Brain microvascular endothelial cell (primary cell): ENCODE measurements around the gene AKR1A1.
A peak's percentile ranks its signal among the peaks of the same experiment; 100 is the strongest.

ENCODE experiments used
- DNase-seq: peaks from one replicate; pipeline ENCODE4 v3.0.0-alpha.2; 2020
- H3K27ac ChIP-seq: fragments of 250-450 bp; sonication (Bioruptor Pico); 2 replicates; pipeline ENCODE4 v1.5.1; 2020; ENCODE audit warnings: mild to moderate bottlenecking, moderate library complexity
- H3K27me3 ChIP-seq: fragments of 250-450 bp; sonication (Bioruptor Pico); replicated peaks from 2 replicates; pipeline ENCODE4 v1.5.1; 2020; ENCODE audit warnings: mild to moderate bottlenecking
- H3K36me3 ChIP-seq: fragments of 250-450 bp; sonication (Bioruptor Pico); replicated peaks from 2 replicates; pipeline ENCODE4 v1.5.1; 2020; ENCODE audit warnings: mild to moderate bottlenecking
- H3K4me3 ChIP-seq: 2 replicates; pipeline ENCODE4 v1.5.1; 2011; ENCODE audit warnings: low read depth, mild to moderate bottlenecking, control low read depth, low read length, moderate library complexity
- CTCF ChIP-seq: IDR thresholded peaks from 2 replicates; pipeline ENCODE4 v1.5.1; 2011; ENCODE audit warnings: low read depth, mild to moderate bottlenecking, moderate library complexity, low read length, control low read depth, inconsistent platforms; ENCODE audit errors: missing control alignments
- in situ Hi-C: cut with HindIII; loops from 2 replicates; pipeline ENCODE4 v1.10.0; 2017; ENCODE audit warnings: low sequenced_read_pairs, low pct_ligation_motif_present

Gene AKR1A1

GRCh38 chr1:45583264-45583665, 32.6 kb downstream of the AKR1A1 start:
- Histone ChIP-seq H3K36me3 (no peaks in the 10 kb centered on the region), H3K27me3 (no peaks in the 10 kb centered on the region), H3K4me3 (peak overlapping the region; percentile 99), H3K27ac (peak overlapping the region; percentile 86)
- TF ChIP-seq CTCF = no peak
- DNase-seq = peak; percentile 97
- in situ Hi-C loops = no loop called here

GRCh38 chr1:45583666-45584350, 33.2 kb downstream of the AKR1A1 start, which contains the start of gene NASP:
Gene NASP, plus strand, starts transcription at chr1:45584041. Its CDS starts 106 bp downstream, at chr1:45584147.
- TF ChIP-seq CTCF = no peak
- in situ Hi-C loops = no loop called here
- Histone ChIP-seq H3K27me3 (no peaks in the 10 kb centered on the region), H3K36me3 (no peaks in the 10 kb centered on the region), H3K4me3 (peak within 1 kb of the TSS; percentile 99), H3K27ac (peak within 1 kb of the TSS; percentile 86)
- DNase-seq = peak; percentile 86

- H3K27me3 ChIP-seq = no peaks in the 10 kb centered on the region
- peak; percentile 4 for TF ChIP-seq CTCF
- H3K27ac ChIP-seq = peak overlapping the region; percentile 86
- no peaks in the 10 kb centered on the region for H3K36me3 ChIP-seq
- DNase-seq = peak; percentile 84
- peak overlapping the region; percentile 99 for H3K4me3 ChIP-seq
- in situ Hi-C loops = no loop called here
Observed at GRCh38 chr1:45584351-45585109, 33.9 kb downstream of the AKR1A1 start.

GRCh38 chr1:45585110-45585426, 34.4 kb downstream of the AKR1A1 start:
- no peak for TF ChIP-seq CTCF
- peak overlapping the region; percentile 86 for H3K27ac ChIP-seq
- H3K27me3 ChIP-seq = no peaks in the 10 kb centered on the region
- no peak for DNase-seq
- in situ Hi-C loops = no loop called here
- H3K4me3 ChIP-seq = peak overlapping the region; percentile 99
- H3K36me3 ChIP-seq = no peaks in the 10 kb centered on the region

GRCh38 chr1:45585496-45586075, 35.0 kb downstream of the AKR1A1 start:
- no peak for TF ChIP-seq CTCF
- no peak for DNase-seq
- H3K27ac ChIP-seq = peak overlapping the region; percentile 86
- H3K4me3 ChIP-seq = peak overlapping the region; percentile 99
- H3K27me3 ChIP-seq = no peaks in the 10 kb centered on the region
- in situ Hi-C loops = no loop called here
- H3K36me3 ChIP-seq = no peaks in the 10 kb centered on the region
